ENCODE results near the gene GOLPH3L. TPM values are rescaled to one million over a fixed set of nuclear protein-coding genes. Genes with fewer than 3 reads are reported as not detected.
A peak's percentile ranks its signal among the peaks of the same experiment; 100 is the strongest.

The GOLPH3L gene
- total RNA-seq (ENCODE audit: low replicate concordance), result 28.9 and 29.3 TPM in 2 replicates

GRCh38 chr1:150696995-150697927 lies at the start of gene GOLPH3L:
Gene GOLPH3L (minus strand): TSS chr1:150697154. CDS start chr1:150694838, 2,316 bp downstream.
- no peak within 1 kb of the TSS for H3K27ac ChIP-seq
- H3K27me3 Mint-ChIP-seq (ENCODE audit: insufficient read depth, low read depth), result no peaks in the 10 kb centered on the region

GRCh38 chr1:150730130-150730721 lies 33.3 kb upstream of the GOLPH3L start:
- Histone ChIP-seq H3K4me2 (no peak overlapping the region), H3K36me3 (no peaks in the 10 kb centered on the region), H4K20me1 (ENCODE audit: low read depth) (no peaks in the 10 kb centered on the region), H3K4me1 (no peaks in the 10 kb centered on the region), H3K9me3 (ENCODE audit: low read depth) (no peaks in the 10 kb centered on the region), H3K4me3 (no peak overlapping the region), H2AFZ (replicated peaks) (no peak overlapping the region), H3K9ac (no peak overlapping the region), H3K79me2 (ENCODE audit: low read depth) (no peaks in the 10 kb centered on the region), H3K27ac (no peak overlapping the region), H3F3A (ENCODE audit: low read depth) (no peaks in the 10 kb centered on the region), H3K27me3 (no peaks in the 10 kb centered on the region)
- H3K9me3 Mint-ChIP-seq, result peaks cover 3% of the 10 kb centered on the region
- H3K27ac Mint-ChIP-seq, result peak overlapping the region; percentile 24
- TF ChIP-seq EZH2phosphoT487 (IDR thresholded peaks at IDR 0.05) (no peak), CTCF (IDR thresholded peaks at IDR 0.05) (no peak), EZH2 (IDR thresholded peaks at IDR 0.05) (no peak)
- H3K27me3 Mint-ChIP-seq (ENCODE audit: insufficient read depth, low read depth), result peaks cover 2% of the 10 kb centered on the region
- peak overlapping the region; percentile 24 for H3K4me3 Mint-ChIP-seq
- H3K36me3 Mint-ChIP-seq, result no peaks in the 10 kb centered on the region
- DNase-seq (ENCODE audit: low spot score), result no peak
- H3K4me1 Mint-ChIP-seq, result peaks cover 3% of the 10 kb centered on the region

More at GRCh38 chr1:150696995-150697927, at the start of gene GOLPH3L:
- peak within 1 kb of the TSS; percentile 98 for H3K4me3 Mint-ChIP-seq
- TF ChIP-seq CTCF (IDR thresholded peaks at IDR 0.05) (no peak), EZH2 (IDR thresholded peaks at IDR 0.05) (no peak), EZH2phosphoT487 (IDR thresholded peaks at IDR 0.05) (no peak)
- Histone ChIP-seq H3K27me3 (no peaks in the 10 kb centered on the region), H3K9ac (peak within 1 kb of the TSS; percentile 30), H4K20me1 (ENCODE audit: low read depth) (peaks cover 8% of the 10 kb centered on the region), H3K4me1 (peaks cover 10% of the 10 kb centered on the region), H3K79me2 (ENCODE audit: low read depth) (peaks cover 26% of the 10 kb centered on the region), H2AFZ (replicated peaks) (peak within 1 kb of the TSS; percentile 94), H3K36me3 (peaks cover 23% of the 10 kb centered on the region), H3F3A (ENCODE audit: low read depth) (no peaks in the 10 kb centered on the region), H3K9me3 (ENCODE audit: low read depth) (no peaks in the 10 kb centered on the region), H3K4me3 (peak within 1 kb of the TSS; percentile 87), H3K4me2 (peak within 1 kb of the TSS; percentile 93)
- peak within 1 kb of the TSS; percentile 91 for H3K27ac Mint-ChIP-seq
- H3K36me3 Mint-ChIP-seq, result peaks cover 10% of the 10 kb centered on the region
- peaks cover 7% of the 10 kb centered on the region for H3K4me1 Mint-ChIP-seq
- no peaks in the 10 kb centered on the region for H3K9me3 Mint-ChIP-seq
- peak; percentile 97 for DNase-seq (ENCODE audit: low spot score)

GRCh38 chr1:150724336-150724735 lies 27.4 kb upstream of the GOLPH3L start:
- Mint-ChIP-seq H3K9me3 (peaks cover 15% of the 10 kb centered on the region), H3K4me1 (no peaks in the 10 kb centered on the region), H3K27me3 (ENCODE audit: insufficient read depth, low read depth) (no peaks in the 10 kb centered on the region), H3K36me3 (peaks cover 2% of the 10 kb centered on the region), H3K4me3 (no peak overlapping the region), H3K27ac (no peak overlapping the region)
- H3K27me3 ChIP-seq, result no peaks in the 10 kb centered on the region
- no peak overlapping the region for H3K4me2 ChIP-seq
- no peaks in the 10 kb centered on the region for H3F3A ChIP-seq (ENCODE audit: low read depth)
- DNase-seq (ENCODE audit: low spot score), result no peak
- no peak overlapping the region for H3K4me3 ChIP-seq
- H3K36me3 ChIP-seq, result no peaks in the 10 kb centered on the region
- H3K9ac ChIP-seq, result no peak overlapping the region
- no peaks in the 10 kb centered on the region for H4K20me1 ChIP-seq (ENCODE audit: low read depth)
- TF ChIP-seq EZH2phosphoT487 (IDR thresholded peaks at IDR 0.05), result no peak
- TF ChIP-seq EZH2 (IDR thresholded peaks at IDR 0.05), result no peak
- no peak for TF ChIP-seq CTCF (IDR thresholded peaks at IDR 0.05)
- no peaks in the 10 kb centered on the region for H3K9me3 ChIP-seq (ENCODE audit: low read depth)
- no peak overlapping the region for H3K27ac ChIP-seq
- no peaks in the 10 kb centered on the region for H3K79me2 ChIP-seq (ENCODE audit: low read depth)
- no peaks in the 10 kb centered on the region for H3K4me1 ChIP-seq
- H2AFZ ChIP-seq (replicated peaks), result no peak overlapping the region

Data from neural progenitor cell (in vitro differentiated cells).